Measurements from ENCODE around the gene JMJD7.

- TF ChIP-seq POLR2A (IDR thresholded peaks at IDR 0.05) (no peak), CTCF (IDR thresholded peaks at IDR 0.05) (no peak)
Measured at GRCh38 chr15:41849861-41850260, 22.0 kb downstream of the JMJD7 start.

All from uterus (tissue), 2 donors.